Kidney (tissue), 14 donors: ENCODE data around the gene ZNF462. TPM values are rescaled to one million over a fixed set of nuclear protein-coding genes. Genes with fewer than 3 reads are reported as not detected.

Source experiments
- DNase-seq, 5 donors: peaks; one replicate each; pipeline ENCODE4 v3.0.0-alpha.2; 2013 to 2020
- FAIRE-seq: peaks from 2 replicates; lab custom pipeline; 2012; peaks lifted over from hg19 to GRCh38; lab: Jason Lieb, UNC
- H3K27ac ChIP-seq, 2 donors: one replicate each; pipeline ENCODE4 v1.7.0; 2013; ENCODE audit warnings: low read depth in 2 of 2, low read length in 2 of 2, inconsistent platforms in 1 of 2
- H3K27me3 ChIP-seq: one replicate; pipeline ENCODE4 v1.7.1; 2013; ENCODE audit warnings: low read length, inconsistent platforms; ENCODE audit not compliant: control insufficient read depth, insufficient read depth
- H3K36me3 ChIP-seq, 3 donors: one replicate each; pipeline versions ENCODE4 v1.7.0 to v1.7.1; 2013; ENCODE audit warnings: low read length in 3 of 3, control low read depth in 1 of 3, inconsistent platforms in 1 of 3; ENCODE audit not compliant: insufficient read depth in 3 of 3, control insufficient read depth in 2 of 3
- H3K4me1 ChIP-seq, 3 donors: one replicate each; pipeline versions ENCODE4 v1.7.0 to v1.7.1; 2013; ENCODE audit warnings: low read length in 3 of 3, inconsistent platforms in 1 of 3, low read depth in 1 of 3; ENCODE audit not compliant: control insufficient read depth in 2 of 3, insufficient read depth in 2 of 3
- H3K4me3 ChIP-seq, 3 donors: one replicate each; pipeline versions ENCODE4 v1.7.0 to v1.8.1; 2013; ENCODE audit warnings: low read length in 3 of 3, control low read depth in 1 of 3, inconsistent platforms in 1 of 3
- H3K9ac ChIP-seq, 3 donors: one replicate each; pipeline versions ENCODE4 v1.7.0 to v1.7.1; 2013; ENCODE audit warnings: low read length in 3 of 3, control low read depth in 1 of 3, inconsistent platforms in 1 of 3
- H3K9me3 ChIP-seq, 3 donors: one replicate each; pipeline versions ENCODE4 v1.7.0 to v1.7.1; 2013; ENCODE audit warnings: low read length in 3 of 3, control low read depth in 1 of 3, inconsistent platforms in 1 of 3; ENCODE audit not compliant: control insufficient read depth in 2 of 3, insufficient read depth in 1 of 3
- intact Hi-C: fragments of 100-400 bp; cut with DNase I; formaldehyde crosslinking; loops from one replicate; pipeline ENCODE4 v1.11.1; 2022
- polyA plus RNA-seq: library from polyadenylated mRNA; stranded (reverse); fragments of 350-450 nt; fragmentation: Illumina TruSeq; extraction: RNeasy Lipid Tissue Mini Kit (QIAGEN cat#74804); gene quantifications from one replicate; pipeline ENCODE4 v1.2.3, GENCODE V29; 2014; ENCODE audit warnings: low read depth, low replicate concordance; ENCODE audit not compliant: insufficient read depth
- total RNA-seq: library from RNA; stranded (reverse); fragmentation: NEBNext Ultra II Directional; extraction: Animal tissue kit (Norgen Biotek cat#: 25700); gene quantifications from one replicate; pipeline ENCODE4 v1.2.1, GENCODE V29; 2021
- TF ChIP-seq, protein P1 (sequence below): IDR thresholded peaks from 3 replicates; pipeline ENCODE4 v1.5.1; 2012; ENCODE audit warnings: mild to moderate bottlenecking, moderate library complexity, borderline replicate concordance; ENCODE audit not compliant: insufficient read depth; ENCODE audit errors: extremely low read depth
- donor health status: control.
- donor health status: control.
- donor health status: control.
- donor health status: control.
- donor health status: control.
- donor health status: DM: yes; HTN: yes; CAD: no.
- donor health status: Normal renal cell carcinoma (clear cell type).

Gene ZNF462
- total and polyA plus RNA-seq, 2 donors from 2014 or later = 1.8 to 47.0 TPM

DNA sequence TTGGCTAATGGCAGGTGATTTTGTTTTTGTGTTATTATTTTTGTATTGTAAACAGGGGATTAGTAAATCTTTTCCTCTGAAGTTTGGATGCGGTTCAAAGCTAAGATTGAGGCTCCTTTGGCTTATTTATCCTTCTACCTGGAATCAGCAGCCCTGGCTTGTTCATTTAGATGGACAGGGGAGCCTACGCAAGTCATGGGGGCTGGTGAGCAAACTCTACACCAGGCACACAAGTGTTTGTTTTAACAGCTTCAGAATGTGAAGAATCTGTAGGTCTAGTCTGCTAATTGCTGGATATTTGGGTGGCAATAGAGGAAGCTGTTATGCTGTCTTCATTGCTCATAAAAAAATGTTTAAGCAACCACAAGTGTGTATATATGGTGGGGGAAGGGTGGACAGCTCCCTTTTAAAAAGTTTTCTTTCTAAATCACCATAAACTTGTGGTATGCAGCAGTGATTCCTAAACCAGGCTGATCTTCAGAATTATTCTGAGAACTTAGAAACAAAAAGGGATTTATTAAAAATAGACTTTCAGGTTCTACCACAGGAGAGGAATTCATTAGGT lies 20.7 kb downstream of the ZNF462 start:
- H3K9ac ChIP-seq = no peak overlapping the region

DNA sequence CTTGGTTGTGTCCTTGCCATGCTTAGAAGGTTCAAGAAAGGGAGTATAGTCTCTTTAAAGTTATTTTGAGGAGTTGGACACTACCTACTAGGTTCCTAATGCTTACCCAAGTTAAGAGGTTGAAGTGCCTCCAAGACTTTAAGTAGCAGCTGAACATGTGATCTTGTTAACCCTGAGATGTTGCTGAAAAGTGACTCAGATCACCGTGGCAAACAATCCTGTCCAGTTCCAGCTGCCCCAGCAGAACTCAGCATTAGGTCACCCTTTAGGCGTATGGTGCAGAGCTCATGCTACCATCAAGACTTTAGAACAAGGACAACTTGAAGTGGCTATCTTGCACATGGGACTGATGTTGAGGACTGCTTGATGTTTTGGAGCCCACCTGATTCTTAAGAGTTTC lies 22.5 kb downstream of the ZNF462 start:
- Histone ChIP-seq H3K9me3 (no peaks in the 10 kb centered on the region), H3K27ac (no peak overlapping the region), H3K4me1 (peaks cover 7 to 33% (median 7%) of the 10 kb centered on the region in 3 donors), H3K4me3 (no peak overlapping the region), H3K27me3 (no peaks in the 10 kb centered on the region), H3K36me3 (no peaks in the 10 kb centered on the region), H3K9ac (no peak overlapping the region)
- DNase-seq (no peak), FAIRE-seq (no peak)
- intact Hi-C loops = no loop called here
- TF ChIP-seq, protein P1, sequence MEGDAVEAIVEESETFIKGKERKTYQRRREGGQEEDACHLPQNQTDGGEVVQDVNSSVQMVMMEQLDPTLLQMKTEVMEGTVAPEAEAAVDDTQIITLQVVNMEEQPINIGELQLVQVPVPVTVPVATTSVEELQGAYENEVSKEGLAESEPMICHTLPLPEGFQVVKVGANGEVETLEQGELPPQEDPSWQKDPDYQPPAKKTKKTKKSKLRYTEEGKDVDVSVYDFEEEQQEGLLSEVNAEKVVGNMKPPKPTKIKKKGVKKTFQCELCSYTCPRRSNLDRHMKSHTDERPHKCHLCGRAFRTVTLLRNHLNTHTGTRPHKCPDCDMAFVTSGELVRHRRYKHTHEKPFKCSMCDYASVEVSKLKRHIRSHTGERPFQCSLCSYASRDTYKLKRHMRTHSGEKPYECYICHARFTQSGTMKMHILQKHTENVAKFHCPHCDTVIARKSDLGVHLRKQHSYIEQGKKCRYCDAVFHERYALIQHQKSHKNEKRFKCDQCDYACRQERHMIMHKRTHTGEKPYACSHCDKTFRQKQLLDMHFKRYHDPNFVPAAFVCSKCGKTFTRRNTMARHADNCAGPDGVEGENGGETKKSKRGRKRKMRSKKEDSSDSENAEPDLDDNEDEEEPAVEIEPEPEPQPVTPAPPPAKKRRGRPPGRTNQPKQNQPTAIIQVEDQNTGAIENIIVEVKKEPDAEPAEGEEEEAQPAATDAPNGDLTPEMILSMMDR = no peak

More for the DNA sequence above, 20.7 kb downstream of the ZNF462 start:
- intact Hi-C loops = no loop called here
- H3K27ac ChIP-seq = peak overlapping the region in 1 of 2 donors; percentile 49
- no peaks in the 10 kb centered on the region for H3K27me3 ChIP-seq
- peaks cover 2 to 49% (median 10%) of the 10 kb centered on the region in 3 donors for H3K4me1 ChIP-seq
- DNase-seq (no peak), FAIRE-seq (no peak)
- no peaks in the 10 kb centered on the region for H3K36me3 ChIP-seq
- TF ChIP-seq, protein P1 = no peak
- H3K9me3 ChIP-seq = no peaks in the 10 kb centered on the region
- H3K4me3 ChIP-seq = no peak overlapping the region

DNA sequence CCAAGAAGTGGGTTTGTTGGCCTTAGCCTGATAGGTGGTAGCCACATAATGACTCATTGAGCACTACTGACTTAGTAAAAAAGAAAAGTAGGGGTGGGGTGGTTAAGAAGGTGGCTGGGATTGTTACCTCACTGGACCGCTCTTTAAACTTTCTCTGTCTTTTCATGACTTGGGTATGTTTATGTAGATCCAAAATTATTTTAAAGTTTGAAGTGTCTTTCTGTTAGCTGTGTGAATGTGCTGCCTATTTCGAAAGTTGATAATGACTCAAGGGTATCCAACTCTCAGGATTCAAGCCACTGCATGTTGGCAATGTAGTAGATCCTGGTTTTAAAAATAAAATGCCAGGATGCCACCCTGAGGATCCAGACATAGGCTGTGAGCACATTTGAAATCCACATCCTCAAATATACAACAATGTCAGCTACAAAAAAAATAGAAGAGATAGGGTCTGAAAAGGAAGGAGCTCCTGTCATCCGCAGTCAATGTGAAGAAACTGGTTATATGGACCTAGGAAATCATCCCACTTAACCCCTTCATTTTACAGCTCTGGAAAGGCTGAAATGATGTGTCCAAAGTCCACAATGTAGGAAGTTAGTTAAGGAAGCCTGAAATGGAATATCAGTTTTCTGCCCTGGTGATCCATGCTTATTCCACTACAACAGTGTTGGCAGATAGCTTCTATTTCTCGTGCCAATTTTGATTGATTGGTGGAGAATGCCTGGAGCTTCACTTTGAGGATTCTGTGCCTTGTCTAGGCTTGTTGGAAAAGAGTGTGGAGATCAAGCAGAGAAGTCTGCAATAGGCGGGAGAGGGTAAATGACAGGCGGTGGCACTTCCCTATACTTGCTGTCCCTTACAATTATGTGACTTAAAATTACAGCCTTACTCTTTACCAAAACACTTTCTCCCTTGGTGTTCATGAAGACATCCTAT lies 23.4 kb downstream of the ZNF462 start:
- TF ChIP-seq, protein P1 = no peak
- Histone ChIP-seq H3K4me3 (no peak overlapping the region), H3K9me3 (no peaks in the 10 kb centered on the region), H3K27me3 (no peaks in the 10 kb centered on the region), H3K36me3 (no peaks in the 10 kb centered on the region), H3K27ac (no peak overlapping the region), H3K4me1 (peaks cover 7 to 25% (median 7%) of the 10 kb centered on the region in 3 donors), H3K9ac (no peak overlapping the region)
- DNase-seq = no peak
- intact Hi-C loops = no loop called here
- no peak for FAIRE-seq
